Mucosa of descending colon (tissue), 3 donors: ENCODE results near the gene PPP6R2. TPM values are rescaled to one million over a fixed set of nuclear protein-coding genes. Genes with fewer than 3 reads are reported as not detected.
A peak's percentile ranks its signal among the peaks of the same experiment; 100 is the strongest.
"Not testable (repeated sequence)": the region's sequence is repeated elsewhere in the genome, so short reads cannot be mapped to it uniquely, and the experiment has no call there.

Source experiments
- ATAC-seq: fragments of 200-7000 bp; cut with Tn5 transposase; one replicate; pipeline ENCODE4 v1.9.1; 2020; ENCODE audit warnings: mild to moderate bottlenecking, moderate library complexity
- DNase-seq, 3 donors: peaks; one replicate each; pipeline ENCODE4 v3.0.0-alpha.2; 2020
- H3K36me3 ChIP-seq: fragments of 200-600 bp; one replicate; pipeline ENCODE4 v1.8.0; 2021; ENCODE audit warnings: low read depth, mild to moderate bottlenecking
- H3K4me1 ChIP-seq: fragments of 200-600 bp; one replicate; pipeline ENCODE4 v1.8.0; 2021; ENCODE audit warnings: low read depth, mild to moderate bottlenecking
- H3K4me3 ChIP-seq: fragments of 200-600 bp; one replicate; pipeline ENCODE4 v1.8.0; 2021; ENCODE audit warnings: mild to moderate bottlenecking
- H3K9me3 ChIP-seq: fragments of 200-600 bp; one replicate; pipeline ENCODE4 v1.8.0; 2021; ENCODE audit warnings: mild to moderate bottlenecking
- intact Hi-C, 2 donors: fragments of 100-400 bp; cut with DNase I in 1 of 2; cut with micrococcal nuclease in 1 of 2; formaldehyde crosslinking; loops; one replicate each; pipeline versions ENCODE4 v1.11.0 to v1.11.1; 2022; cut with DNase I, micrococcal nuclease
- total RNA-seq, 3 donors: library from RNA; stranded (reverse); fragmentation: NEBNext Ultra II Directional in 2 of 3; extraction: Animal tissue kit (Norgen Biotek cat#: 25700) in 2 of 3; gene quantifications; one replicate each; pipeline versions ENCODE4 v1.2.1 to v1.2.4, GENCODE V29; 2021 to 2023
- TF ChIP-seq, protein P1 (sequence below): fragments of 200-600 bp; IDR thresholded peaks from one replicate; pipeline ENCODE4 v1.8.0; 2022; ENCODE audit warnings: antibody characterized with exemption, mild to moderate bottlenecking
- donor health status: DM: no; HTN: no; CAD: no; lungs with moderate emphysema.
- donor health status: DM: no; HTN: no; CAD: no.
- donor health status: DM: no; HTN: yes; CAD: no.

Gene PPP6R2
- total RNA-seq, 3 donors from 2014 or later: 54.3 to 61.7 (median 58.8) TPM

- intact Hi-C loops: loop anchor here in 1 of 2 donors (5.0 kb wide), 1 partner anchor 43 kb away; no protein-coding TSS in a partner anchor
- peak; percentile 9 for ATAC-seq
- TF ChIP-seq, protein P1, sequence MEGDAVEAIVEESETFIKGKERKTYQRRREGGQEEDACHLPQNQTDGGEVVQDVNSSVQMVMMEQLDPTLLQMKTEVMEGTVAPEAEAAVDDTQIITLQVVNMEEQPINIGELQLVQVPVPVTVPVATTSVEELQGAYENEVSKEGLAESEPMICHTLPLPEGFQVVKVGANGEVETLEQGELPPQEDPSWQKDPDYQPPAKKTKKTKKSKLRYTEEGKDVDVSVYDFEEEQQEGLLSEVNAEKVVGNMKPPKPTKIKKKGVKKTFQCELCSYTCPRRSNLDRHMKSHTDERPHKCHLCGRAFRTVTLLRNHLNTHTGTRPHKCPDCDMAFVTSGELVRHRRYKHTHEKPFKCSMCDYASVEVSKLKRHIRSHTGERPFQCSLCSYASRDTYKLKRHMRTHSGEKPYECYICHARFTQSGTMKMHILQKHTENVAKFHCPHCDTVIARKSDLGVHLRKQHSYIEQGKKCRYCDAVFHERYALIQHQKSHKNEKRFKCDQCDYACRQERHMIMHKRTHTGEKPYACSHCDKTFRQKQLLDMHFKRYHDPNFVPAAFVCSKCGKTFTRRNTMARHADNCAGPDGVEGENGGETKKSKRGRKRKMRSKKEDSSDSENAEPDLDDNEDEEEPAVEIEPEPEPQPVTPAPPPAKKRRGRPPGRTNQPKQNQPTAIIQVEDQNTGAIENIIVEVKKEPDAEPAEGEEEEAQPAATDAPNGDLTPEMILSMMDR: no peak
- Histone ChIP-seq H3K4me1 (no peaks in the 10 kb centered on the region), H3K9me3 (no peaks in the 10 kb centered on the region), H3K36me3 (no peaks in the 10 kb centered on the region), H3K4me3 (no peak overlapping the region)
- DNase-seq: peak in 2 of 3 donors; percentile 23 to 42
These were observed 22.3 kb upstream of the PPP6R2 start for GRCh38 chr22:50320671-50321325.

DNA sequence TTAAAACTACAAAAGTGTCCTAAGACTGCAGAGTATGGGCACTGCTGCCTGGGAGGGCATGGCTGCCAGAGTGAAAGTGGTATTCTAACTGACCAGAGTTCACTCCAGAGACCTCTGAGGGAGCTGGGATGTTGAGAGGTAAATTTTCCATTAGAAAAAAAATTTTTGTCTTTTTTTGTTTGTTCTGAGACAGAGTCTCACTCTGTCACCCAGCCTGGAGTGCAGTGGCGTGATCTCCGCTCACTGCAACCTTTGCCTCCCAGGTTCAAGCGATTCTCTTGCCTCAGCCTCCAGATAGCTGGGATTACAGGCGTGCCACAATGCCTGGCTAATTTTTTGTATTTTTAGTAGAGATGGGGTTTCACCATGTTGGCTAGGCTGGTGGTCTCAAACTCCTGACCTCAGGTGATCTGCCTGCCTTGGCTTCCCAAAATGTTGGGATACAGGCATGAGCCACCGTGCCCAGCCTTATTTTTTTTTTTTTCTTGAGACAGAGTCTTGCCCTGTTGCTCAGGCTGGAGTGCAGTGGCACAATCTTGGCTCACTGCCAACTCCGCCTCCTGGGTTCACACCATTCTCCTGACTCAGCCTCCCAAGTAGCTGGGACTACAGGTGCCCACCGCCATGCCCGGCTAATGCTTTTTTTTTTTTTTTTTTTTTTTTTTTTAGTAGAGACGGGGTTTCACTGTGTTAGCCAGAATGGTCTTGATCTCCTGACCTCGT, 20.6 kb upstream of the PPP6R2 start:
- DNase-seq: peak in 2 of 3 donors; percentile 50 to 56
- intact Hi-C loops: loop anchor here in 1 of 2 donors (5.0 kb wide), 1 partner anchor 45 kb away; no protein-coding TSS in a partner anchor
- not testable (repeated sequence) for H3K4me3 ChIP-seq, ATAC-seq, H3K4me1 ChIP-seq, H3K36me3 ChIP-seq, H3K9me3 ChIP-seq

GRCh38 chr22:50323900-50324299, 19.2 kb upstream of the PPP6R2 start:
- ATAC-seq (no peak), DNase-seq (peak in 1 of 3 donors; percentile 14)
- no peak overlapping the region for H3K4me3 ChIP-seq
- H3K9me3 ChIP-seq: no peaks in the 10 kb centered on the region
- TF ChIP-seq, protein P1: no peak
- no peaks in the 10 kb centered on the region for H3K36me3 ChIP-seq
- intact Hi-C loops: loop anchor here in 1 of 2 donors (5.0 kb wide), 1 partner anchor 47 kb away; no protein-coding TSS in a partner anchor
- peaks cover 11% of the 10 kb centered on the region for H3K4me1 ChIP-seq

GRCh38 chr22:50325444-50326224, 17.5 kb upstream of the PPP6R2 start:
- H3K4me1 ChIP-seq: peaks cover 11% of the 10 kb centered on the region
- H3K4me3 ChIP-seq: no peak overlapping the region
- H3K9me3 ChIP-seq: no peaks in the 10 kb centered on the region
- intact Hi-C loops: loop anchor here in 1 of 2 donors (5.0 kb wide), 1 partner anchor 48 kb away; no protein-coding TSS in a partner anchor
- DNase-seq (peak in 1 of 3 donors; percentile 50), ATAC-seq (no peak)
- no peaks in the 10 kb centered on the region for H3K36me3 ChIP-seq
- TF ChIP-seq, protein P1: no peak

DNA sequence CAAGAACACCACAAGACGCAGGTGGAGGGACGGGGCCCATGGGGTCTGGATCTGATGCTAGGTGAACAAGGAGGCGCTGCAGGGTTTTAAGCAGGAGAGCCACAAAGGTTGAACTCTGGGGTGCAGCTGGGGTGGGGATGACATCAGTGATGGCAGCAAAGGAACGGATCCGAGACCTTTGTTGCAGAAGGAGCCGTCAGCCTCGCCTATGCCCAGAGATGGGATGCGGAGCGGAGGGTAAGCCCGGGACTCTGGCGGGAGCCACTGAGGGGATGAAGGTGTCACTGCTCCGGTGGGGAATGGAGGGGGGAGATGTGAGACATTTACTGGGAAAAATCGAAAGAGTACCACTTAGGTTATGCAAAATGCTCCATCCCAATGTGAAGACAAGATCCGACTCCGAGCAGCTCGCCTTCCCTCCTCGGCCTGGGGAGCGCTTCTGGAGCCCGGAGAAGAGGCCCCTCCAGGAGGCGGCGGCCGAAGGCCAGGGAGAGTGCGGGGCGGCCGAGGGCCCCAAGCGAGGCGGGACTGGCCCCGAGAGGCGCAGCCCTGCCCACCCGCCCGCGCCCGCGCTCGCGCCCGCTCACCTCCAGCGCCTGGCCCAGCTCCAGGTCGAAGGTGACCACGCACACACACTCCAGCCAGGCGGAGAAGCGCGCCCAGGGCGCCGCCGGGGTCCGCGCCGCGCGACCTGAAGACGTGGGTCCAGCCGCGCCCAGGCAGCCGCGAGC, 16.7 kb upstream of the PPP6R2 start:
- H3K9me3 ChIP-seq: no peaks in the 10 kb centered on the region
- ATAC-seq: no peak

More for the DNA sequence above, 16.7 kb upstream of the PPP6R2 start:
- H3K4me1 ChIP-seq: peaks cover 11% of the 10 kb centered on the region
- DNase-seq: peak in 1 of 3 donors; percentile 38
- intact Hi-C loops: loop anchor here in 1 of 2 donors (5.0 kb wide), 1 partner anchor 49 kb away; no protein-coding TSS in a partner anchor
- peak overlapping the region; percentile 50 for H3K4me3 ChIP-seq
- TF ChIP-seq, protein P1: no peak
- H3K36me3 ChIP-seq: no peaks in the 10 kb centered on the region
